Lower lobe of right lung (tissue), 2 donors: Measurements from ENCODE around the gene ASF1B. TPM values are rescaled to one million over a fixed set of nuclear protein-coding genes. Genes with fewer than 3 reads are reported as not detected.
A peak's percentile ranks its signal among the peaks of the same experiment; 100 is the strongest.

Experiments used
- ATAC-seq, 2 donors: fragments of 200-7000 bp; cut with Tn5 transposase; one replicate each; pipeline ENCODE4 v1.9.1; 2020 to 2022; ENCODE audit warnings: mild to moderate bottlenecking in 2 of 2, moderate library complexity in 2 of 2
- DNase-seq: peaks from one replicate; pipeline ENCODE4 v3.0.0-alpha.2; 2020
- H3K27ac ChIP-seq: fragments of 200-600 bp; one replicate; pipeline ENCODE4 v1.8.0; 2022
- H3K27me3 ChIP-seq: fragments of 200-600 bp; one replicate; pipeline ENCODE4 v1.8.0; 2022; ENCODE audit warnings: low read depth
- H3K36me3 ChIP-seq: fragments of 200-600 bp; one replicate; pipeline ENCODE4 v1.8.0; 2022; ENCODE audit warnings: mild to moderate bottlenecking
- H3K4me1 ChIP-seq: fragments of 200-600 bp; one replicate; pipeline ENCODE4 v1.8.0; 2022
- H3K4me3 ChIP-seq: fragments of 200-600 bp; one replicate; pipeline ENCODE4 v1.8.0; 2022; ENCODE audit warnings: mild to moderate bottlenecking
- H3K9me3 ChIP-seq: fragments of 200-600 bp; one replicate; pipeline ENCODE4 v1.8.0; 2022
- CTCF ChIP-seq: fragments of 200-600 bp; IDR thresholded peaks from one replicate; pipeline ENCODE4 v1.8.0; 2022; ENCODE audit warnings: antibody characterized with exemption, mild to moderate bottlenecking
- intact Hi-C: fragments of 100-400 bp; cut with DNase I; formaldehyde crosslinking; loops from one replicate; pipeline ENCODE4 v1.11.0; 2022
- total RNA-seq: library from RNA; stranded (reverse); fragmentation: NEBNext Ultra II Directional; extraction: Animal tissue kit (Norgen Biotek cat#: 25700); gene quantifications from one replicate; pipeline ENCODE4 v1.2.1, GENCODE V29; 2021
- donor health status: DM: no; HTN: yes; CAD: no; lungs with severe emphysema.

The ASF1B gene
- total RNA-seq, 1 donor from 2014 or later = 2.6 TPM

GRCh38 chr19:14150770-14151661, 14.6 kb upstream of the ASF1B start:
- intact Hi-C loops = no loop called here
- no peaks in the 10 kb centered on the region for H3K9me3 ChIP-seq
- DNase-seq = no peak

GRCh38 chr19:14150041-14150769, 13.8 kb upstream of the ASF1B start:
- Histone ChIP-seq H3K4me3 (peak overlapping the region; percentile 33), H3K27me3 (no peaks in the 10 kb centered on the region), H3K4me1 (peaks cover 35% of the 10 kb centered on the region), H3K36me3 (peaks cover 16% of the 10 kb centered on the region), H3K9me3 (no peaks in the 10 kb centered on the region), H3K27ac (peak overlapping the region; percentile 79)
- intact Hi-C loops = no loop called here
- DNase-seq = no peak
- no peak for TF ChIP-seq CTCF
- no peak for ATAC-seq

More at GRCh38 chr19:14150770-14151661, 14.6 kb upstream of the ASF1B start:
- Histone ChIP-seq H3K27me3 (no peaks in the 10 kb centered on the region), H3K36me3 (peaks cover 25% of the 10 kb centered on the region), H3K27ac (peak overlapping the region; percentile 79), H3K4me1 (peaks cover 30% of the 10 kb centered on the region), H3K4me3 (no peak overlapping the region)
- no peak for TF ChIP-seq CTCF
- no peak for ATAC-seq

GRCh38 chr19:14149509-14149994, 13.2 kb upstream of the ASF1B start:
- intact Hi-C loops = no loop called here
- Histone ChIP-seq H3K36me3 (peaks cover 11% of the 10 kb centered on the region), H3K9me3 (no peaks in the 10 kb centered on the region), H3K27me3 (no peaks in the 10 kb centered on the region), H3K27ac (peak overlapping the region; percentile 79), H3K4me1 (peaks cover 39% of the 10 kb centered on the region), H3K4me3 (peak overlapping the region; percentile 33)
- no peak for TF ChIP-seq CTCF
- DNase-seq (peak; percentile 76), ATAC-seq (peak; percentile 56 to 60)

- Histone ChIP-seq H3K27me3 (no peaks in the 10 kb centered on the region), H3K27ac (peak overlapping the region; percentile 79), H3K4me3 (peak overlapping the region; percentile 33), H3K36me3 (peaks cover 11% of the 10 kb centered on the region), H3K9me3 (no peaks in the 10 kb centered on the region), H3K4me1 (peaks cover 39% of the 10 kb centered on the region)
- TF ChIP-seq CTCF = no peak
- ATAC-seq (peak in 1 of 2 donors; percentile 3), DNase-seq (no peak)
- intact Hi-C loops = no loop called here
Measured at GRCh38 chr19:14148751-14149410, 12.5 kb upstream of the ASF1B start.
